Subcutaneous adipose tissue (tissue), 4 donors: ENCODE results near the gene RREB1. TPM values are rescaled to one million over a fixed set of nuclear protein-coding genes. Genes with fewer than 3 reads are reported as not detected.

Experiments
- CTCF ChIP-seq: fragments of 450-650 bp; IDR thresholded peaks from one replicate; pipeline ENCODE4 v1.5.1; 2016; ENCODE audit warnings: low read depth, mild to moderate bottlenecking, control low read depth, antibody characterized with exemption, moderate library complexity
- total RNA-seq, 4 donors: library from RNA; depleted of rRNA; stranded (reverse); fragments of >200 nt; gene quantifications; one replicate each; pipeline ENCODE4 v1.1.0, GENCODE V29; 2016

The RREB1 gene
- total RNA-seq, 4 donors from 2014 or later: 33.0 to 61.0 (median 40.5) TPM

GRCh38 chr6:7147051-7147671 is 39.4 kb downstream of the RREB1 start:
- no peak for TF ChIP-seq CTCF

GRCh38 chr6:7148100-7148822 is 40.5 kb downstream of the RREB1 start:
- TF ChIP-seq CTCF: no peak

GRCh38 chr6:7150381-7151064 is 42.8 kb downstream of the RREB1 start:
- TF ChIP-seq CTCF: no peak

- no peak for TF ChIP-seq CTCF
Observed at GRCh38 chr6:7151381-7151780, 43.6 kb downstream of the RREB1 start.

GRCh38 chr6:7152462-7152861 is 44.7 kb downstream of the RREB1 start:
- no peak for TF ChIP-seq CTCF

- no peak for TF ChIP-seq CTCF
Observed at GRCh38 chr6:7153789-7154188, 46.0 kb downstream of the RREB1 start.
